PC-3 (cell line): ENCODE results near the gene OPRM1. TPM values are rescaled to one million over a fixed set of nuclear protein-coding genes. Genes with fewer than 3 reads are reported as not detected.

Source experiments
- ATAC-seq: fragments of 200-7000 bp; cut with Tn5 transposase; 2 replicates; pipeline ENCODE4 v1.9.1; 2020; ENCODE audit warnings: mild to moderate bottlenecking, moderate library complexity
- BruUV-seq: library from RNA; stranded (reverse); fragments of 400-500 nt; replicated peaks from 2 replicates; lab custom pipeline; 2021; lab: Mats Ljungman, UMichigan
- CTCF ChIA-PET: fragments of 300-600 bp; sonication (Branson Sonifier 250); formaldehyde crosslinking; loops from one replicate; lab custom pipeline; 2022; ENCODE audit warnings: antibody characterized with exemption; lab: Charles Lee
- POLR2A ChIA-PET: fragments of 300-600 bp; sonication (Branson Sonifier 250); formaldehyde crosslinking; loops from one replicate; lab custom pipeline; 2022; ENCODE audit warnings: antibody characterized with exemption; ENCODE audit not compliant: unreplicated experiment; lab: Charles Lee
- DNase-seq: peaks from one replicate; pipeline ENCODE4 v3.0.0-alpha.2; 2015
- H2AFZ ChIP-seq: fragments of 300-600 bp; sonication (generic); 2 replicates; pipeline ENCODE4 v1.6.0; 2016; ENCODE audit warnings: antibody characterized with exemption, low read length
- H3F3A ChIP-seq: fragments of 300-600 bp; sonication (generic); one replicate; pipeline ENCODE4 v1.6.0; 2017; ENCODE audit warnings: antibody characterized with exemption, low read length, control low read depth, mild to moderate bottlenecking; ENCODE audit not compliant: unreplicated experiment
- H3K27ac ChIP-seq: fragments of 300-600 bp; sonication (generic); 2 replicates; pipeline ENCODE4 v1.5.1; 2016; ENCODE audit warnings: mild to moderate bottlenecking, low read length
- H3K27me3 ChIP-seq: fragments of 300-600 bp; sonication (generic); 2 replicates; pipeline ENCODE4 v1.6.1; 2016; ENCODE audit warnings: low read length, mixed read lengths
- H3K36me3 ChIP-seq: fragments of 300-600 bp; sonication (generic); 2 replicates; pipeline ENCODE4 v1.6.1; 2016; ENCODE audit warnings: low read depth, mixed run types, low read length, mixed read lengths
- H3K4me1 ChIP-seq: fragments of 300-600 bp; sonication (generic); 2 replicates; pipeline ENCODE4 v1.5.1; 2016; ENCODE audit warnings: low read length; ENCODE audit not compliant: insufficient read depth
- H3K4me2 ChIP-seq: fragments of 300-600 bp; sonication (generic); 2 replicates; pipeline ENCODE4 v1.6.0; 2016; ENCODE audit warnings: low read length
- H3K4me3 ChIP-seq: fragments of 300-600 bp; sonication (generic); 2 replicates; pipeline ENCODE4 v1.5.1; 2016; ENCODE audit warnings: mild to moderate bottlenecking, low read length, mixed read lengths
- H3K79me2 ChIP-seq: fragments of 300-600 bp; sonication (generic); 2 replicates; pipeline ENCODE4 v1.6.1; 2017; ENCODE audit warnings: low read length, mixed read lengths
- H3K9ac ChIP-seq: fragments of 300-600 bp; sonication (generic); 2 replicates; pipeline ENCODE4 v1.6.0; 2016; ENCODE audit warnings: mild to moderate bottlenecking, low read length
- H3K9me2 ChIP-seq: fragments of 300-600 bp; sonication (generic); replicated peaks from 2 replicates; pipeline ENCODE4 v1.6.1; 2016; ENCODE audit warnings: mixed run types, low read length, mixed read lengths
- H3K9me3 ChIP-seq: fragments of 300-600 bp; sonication (generic); 2 replicates; pipeline ENCODE4 v1.6.1; 2016; ENCODE audit warnings: low read length, mixed read lengths
- H4K20me1 ChIP-seq: fragments of 300-600 bp; sonication (generic); 2 replicates; pipeline ENCODE4 v1.6.1; 2016; ENCODE audit warnings: low read length, mixed read lengths
- EZH2 ChIP-seq: fragments of 300-600 bp; sonication (generic); IDR thresholded peaks from one replicate; pipeline ENCODE4 v1.6.1; 2017; ENCODE audit warnings: antibody characterized with exemption, mild to moderate bottlenecking, low read length; ENCODE audit not compliant: unreplicated experiment
- EZH2phosphoT487 ChIP-seq: fragments of 300-600 bp; sonication (generic); IDR thresholded peaks from 2 replicates; pipeline ENCODE4 v1.6.1; 2018; ENCODE audit warnings: mild to moderate bottlenecking, antibody characterized with exemption, low read length, borderline replicate concordance
- intact Hi-C: fragments of 100-400 bp; cut with micrococcal nuclease; formaldehyde crosslinking; loops from 2 replicates; pipeline ENCODE4 v1.9.0; 2023
- total RNA-seq: library from RNA; depleted of rRNA; stranded (reverse); fragments of >200 nt; gene quantifications from 2 replicates; pipeline ENCODE4 v1.2.3, GENCODE V29; 2014
- TF ChIP-seq, protein P1 (sequence below): fragments of 300-600 bp; sonication (generic); conservative IDR thresholded peaks from 2 replicates; pipeline ENCODE4 v1.5.1; 2017; ENCODE audit warnings: antibody characterized with exemption, low read depth, mild to moderate bottlenecking, low read length

Gene OPRM1
- total RNA-seq, 1 experiment from 2014 or later, result not detected

DNA sequence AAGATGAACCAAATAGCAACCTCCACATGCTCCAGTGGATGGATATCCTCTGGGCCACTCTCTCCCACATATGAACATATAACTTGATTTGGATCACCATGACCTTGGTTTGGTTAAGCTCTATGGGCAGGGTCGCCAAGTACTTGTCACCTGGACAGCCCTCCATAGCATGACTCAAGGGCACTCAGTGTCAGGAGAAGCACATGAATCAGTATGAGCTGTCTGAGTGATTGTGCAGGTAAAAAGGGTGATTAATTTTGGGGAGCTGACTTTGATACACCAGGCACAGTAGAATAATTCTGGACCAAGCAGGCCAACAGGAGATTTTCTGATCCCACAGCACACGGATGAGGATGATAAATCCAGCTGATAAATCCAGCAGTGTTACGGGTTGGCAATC is 74.4 kb downstream of the OPRM1 start:
- CTCF ChIA-PET, result no interaction called here
- H3F3A ChIP-seq, result no peaks in the 10 kb centered on the region
- H3K4me2 ChIP-seq, result no peak overlapping the region
- no peaks in the 10 kb centered on the region for H3K79me2 ChIP-seq
- H4K20me1 ChIP-seq, result no peaks in the 10 kb centered on the region
- H3K9me3 ChIP-seq, result no peaks in the 10 kb centered on the region
- TF ChIP-seq EZH2phosphoT487, result no peak
- TF ChIP-seq EZH2, result no peak
- TF ChIP-seq, protein P1, sequence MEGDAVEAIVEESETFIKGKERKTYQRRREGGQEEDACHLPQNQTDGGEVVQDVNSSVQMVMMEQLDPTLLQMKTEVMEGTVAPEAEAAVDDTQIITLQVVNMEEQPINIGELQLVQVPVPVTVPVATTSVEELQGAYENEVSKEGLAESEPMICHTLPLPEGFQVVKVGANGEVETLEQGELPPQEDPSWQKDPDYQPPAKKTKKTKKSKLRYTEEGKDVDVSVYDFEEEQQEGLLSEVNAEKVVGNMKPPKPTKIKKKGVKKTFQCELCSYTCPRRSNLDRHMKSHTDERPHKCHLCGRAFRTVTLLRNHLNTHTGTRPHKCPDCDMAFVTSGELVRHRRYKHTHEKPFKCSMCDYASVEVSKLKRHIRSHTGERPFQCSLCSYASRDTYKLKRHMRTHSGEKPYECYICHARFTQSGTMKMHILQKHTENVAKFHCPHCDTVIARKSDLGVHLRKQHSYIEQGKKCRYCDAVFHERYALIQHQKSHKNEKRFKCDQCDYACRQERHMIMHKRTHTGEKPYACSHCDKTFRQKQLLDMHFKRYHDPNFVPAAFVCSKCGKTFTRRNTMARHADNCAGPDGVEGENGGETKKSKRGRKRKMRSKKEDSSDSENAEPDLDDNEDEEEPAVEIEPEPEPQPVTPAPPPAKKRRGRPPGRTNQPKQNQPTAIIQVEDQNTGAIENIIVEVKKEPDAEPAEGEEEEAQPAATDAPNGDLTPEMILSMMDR, result no peak
- intact Hi-C loops, result no loop called here
- DNase-seq, result peak; percentile 24
- ATAC-seq, result no peak
- no TSS peak for BruUV-seq
- H3K9ac ChIP-seq, result no peak overlapping the region
- no peak overlapping the region for H3K4me3 ChIP-seq
- H2AFZ ChIP-seq, result no peak overlapping the region
- H3K27ac ChIP-seq, result no peak overlapping the region
- peaks cover 8% of the 10 kb centered on the region; the same call in 1 of the 2 replicates for H3K27me3 ChIP-seq
- peaks cover 22% of the 10 kb centered on the region; the same call in 1 of the 2 replicates for H3K4me1 ChIP-seq
- POLR2A ChIA-PET, result no interaction called here
- no peaks in the 10 kb centered on the region for H3K9me2 ChIP-seq
- H3K36me3 ChIP-seq, result no peaks in the 10 kb centered on the region

DNA sequence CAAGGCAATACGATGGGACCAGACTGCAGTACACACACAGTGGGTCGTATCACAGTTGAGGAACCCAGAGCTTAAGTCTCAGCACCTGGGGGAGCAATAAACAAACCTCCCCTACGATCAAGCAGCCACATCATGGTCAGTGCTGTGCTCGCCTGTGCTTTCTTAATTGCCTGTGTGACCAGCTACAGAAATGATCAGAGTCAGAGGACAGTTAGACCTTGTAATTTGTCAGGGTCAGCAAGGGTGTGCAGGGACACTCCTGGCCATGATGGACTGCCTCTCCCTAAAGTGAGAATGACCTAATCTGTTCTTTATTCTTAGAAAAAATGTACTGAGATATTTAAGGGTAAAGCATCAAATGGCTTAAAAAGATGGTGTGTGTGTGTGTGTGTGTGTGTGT is 78.4 kb downstream of the OPRM1 start:
- ATAC-seq, result no peak
- no peak for DNase-seq
- Histone ChIP-seq H3K9me3 (no peaks in the 10 kb centered on the region), H3K9me2 (no peaks in the 10 kb centered on the region), H3F3A (no peaks in the 10 kb centered on the region), H3K36me3 (no peaks in the 10 kb centered on the region), H4K20me1 (no peaks in the 10 kb centered on the region), H3K27ac (no peak overlapping the region), H3K4me2 (no peak overlapping the region), H3K4me3 (no peak overlapping the region), H2AFZ (no peak overlapping the region), H3K4me1 (peaks cover 10% of the 10 kb centered on the region; the same call in 1 of the 2 replicates), H3K27me3 (peaks cover 22% of the 10 kb centered on the region; the same call in 1 of the 2 replicates), H3K79me2 (no peaks in the 10 kb centered on the region), H3K9ac (no peak overlapping the region)
- TF ChIP-seq EZH2 (no peak), EZH2phosphoT487 (no peak)
- TF ChIP-seq, protein P1, result no peak
- POLR2A ChIA-PET, result no interaction called here
- CTCF ChIA-PET, result no interaction called here
- no TSS peak for BruUV-seq
- intact Hi-C loops, result no loop called here

DNA sequence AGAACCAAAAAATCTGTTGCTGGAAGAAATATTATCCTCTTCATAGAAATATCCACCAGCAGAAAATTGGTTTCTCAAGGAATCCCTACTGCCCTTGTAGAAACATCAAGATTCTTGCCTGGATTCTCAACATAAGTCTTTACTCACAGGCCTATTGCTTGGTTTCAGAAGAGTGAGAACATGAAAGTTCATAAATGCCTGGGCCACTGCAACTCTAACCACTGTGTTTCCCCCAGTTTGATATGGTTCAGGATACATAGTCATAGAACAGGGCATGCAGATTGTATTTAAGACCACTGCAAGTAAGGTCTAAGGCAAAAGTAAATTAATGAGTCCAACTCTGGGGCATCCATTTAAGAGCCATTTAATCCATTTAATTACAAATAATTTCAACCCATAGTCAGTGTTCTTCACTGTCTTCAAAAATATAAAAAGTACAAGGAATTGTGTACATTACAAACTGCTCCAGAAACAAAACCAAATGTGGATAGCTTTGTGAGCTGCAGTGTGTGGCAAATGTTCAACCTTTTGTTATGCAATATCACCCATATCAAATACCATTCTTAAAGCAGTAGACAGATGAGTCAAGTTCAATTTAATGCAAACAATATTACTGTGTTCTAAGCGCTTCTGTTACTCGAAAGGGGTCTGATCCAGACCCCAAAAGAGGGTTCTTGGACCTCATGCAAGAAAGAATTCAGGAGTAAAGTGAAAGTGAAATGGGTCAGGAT is 83.3 kb downstream of the OPRM1 start:
- no peak overlapping the region for H3K4me3 ChIP-seq
- peaks cover 22% of the 10 kb centered on the region; the same call in 1 of the 2 replicates for H3K27me3 ChIP-seq
- H3K9me2 ChIP-seq, result no peaks in the 10 kb centered on the region
- TF ChIP-seq, protein P1, result no peak
- TF ChIP-seq EZH2, result no peak
- no peak for TF ChIP-seq EZH2phosphoT487
- no peak overlapping the region for H3K27ac ChIP-seq
- no peaks in the 10 kb centered on the region for H4K20me1 ChIP-seq
- no peaks in the 10 kb centered on the region for H3K79me2 ChIP-seq
- no peaks in the 10 kb centered on the region for H3F3A ChIP-seq
- intact Hi-C loops, result no loop called here
- no peak overlapping the region for H3K4me2 ChIP-seq
- no peak overlapping the region for H3K9ac ChIP-seq
- BruUV-seq, result no TSS peak
- H3K4me1 ChIP-seq, result no peaks in the 10 kb centered on the region
- no peaks in the 10 kb centered on the region for H3K36me3 ChIP-seq
- DNase-seq, result no peak
- no peak for ATAC-seq
- ChIA-PET CTCF (no interaction called here), POLR2A (interaction anchor here (0.7 kb wide), 1 partner anchor 14 kb away, joined by 3 read pairs; no protein-coding TSS in a partner anchor)
- H2AFZ ChIP-seq, result no peak overlapping the region
- H3K9me3 ChIP-seq, result no peaks in the 10 kb centered on the region
